ENCODE data around the gene SELENON. TPM values are rescaled to one million over a fixed set of nuclear protein-coding genes. Genes with fewer than 3 reads are reported as not detected.

Gene SELENON
- total RNA-seq, 4 donors from 2014 or later: 33.5 to 82.8 (median 39.4) TPM

DNA sequence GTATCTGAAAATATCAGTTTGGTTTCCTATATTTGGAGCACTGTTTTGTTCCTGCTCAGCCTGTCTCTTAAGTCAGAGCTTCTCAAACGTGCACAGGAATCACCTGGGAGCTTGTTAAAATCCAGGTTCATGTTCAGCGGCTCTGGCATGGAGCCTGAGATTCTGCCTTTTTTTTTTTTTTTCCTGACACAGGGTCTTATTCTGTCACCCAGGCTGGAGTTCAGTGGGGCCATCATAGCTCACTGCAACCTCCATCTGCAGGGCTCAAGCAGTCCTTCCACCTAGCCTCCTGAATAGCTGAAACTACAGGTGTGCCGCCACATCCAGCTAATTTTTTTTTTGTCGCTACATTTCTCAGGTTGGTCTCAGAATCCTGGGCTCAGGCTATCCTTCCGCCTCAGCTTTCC is 12.2 kb upstream of the SELENON start:
- no peak for TF ChIP-seq EP300 (IDR thresholded peaks at IDR 0.05)
- TF ChIP-seq POLR2AphosphoS5 (IDR thresholded peaks at IDR 0.05): no peak
- no peak for TF ChIP-seq POLR2A (IDR thresholded peaks at IDR 0.05)
- TF ChIP-seq, protein P1, sequence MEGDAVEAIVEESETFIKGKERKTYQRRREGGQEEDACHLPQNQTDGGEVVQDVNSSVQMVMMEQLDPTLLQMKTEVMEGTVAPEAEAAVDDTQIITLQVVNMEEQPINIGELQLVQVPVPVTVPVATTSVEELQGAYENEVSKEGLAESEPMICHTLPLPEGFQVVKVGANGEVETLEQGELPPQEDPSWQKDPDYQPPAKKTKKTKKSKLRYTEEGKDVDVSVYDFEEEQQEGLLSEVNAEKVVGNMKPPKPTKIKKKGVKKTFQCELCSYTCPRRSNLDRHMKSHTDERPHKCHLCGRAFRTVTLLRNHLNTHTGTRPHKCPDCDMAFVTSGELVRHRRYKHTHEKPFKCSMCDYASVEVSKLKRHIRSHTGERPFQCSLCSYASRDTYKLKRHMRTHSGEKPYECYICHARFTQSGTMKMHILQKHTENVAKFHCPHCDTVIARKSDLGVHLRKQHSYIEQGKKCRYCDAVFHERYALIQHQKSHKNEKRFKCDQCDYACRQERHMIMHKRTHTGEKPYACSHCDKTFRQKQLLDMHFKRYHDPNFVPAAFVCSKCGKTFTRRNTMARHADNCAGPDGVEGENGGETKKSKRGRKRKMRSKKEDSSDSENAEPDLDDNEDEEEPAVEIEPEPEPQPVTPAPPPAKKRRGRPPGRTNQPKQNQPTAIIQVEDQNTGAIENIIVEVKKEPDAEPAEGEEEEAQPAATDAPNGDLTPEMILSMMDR (IDR thresholded peaks at IDR 0.05): no peak
- Histone ChIP-seq H3K4me1 (peaks cover 0 to 43% (median 22%) of the 10 kb centered on the region in 3 donors), H3K27me3 (no peaks in the 10 kb centered on the region), H3K36me3 (peaks cover 0 to 19% of the 10 kb centered on the region in 2 donors), H3K4me3 (no peak overlapping the region), H3K9me3 (no peaks in the 10 kb centered on the region), H3K27ac (no peak overlapping the region)
- 87% methylated on average over 5 of the region's 5 CpGs; no CpG with 5 or more reads in 1 of the 2 donors for WGBS, 2 donors (ENCODE audit: low coverage in 1 of 2)
- ATAC-seq: no peak

DNA sequence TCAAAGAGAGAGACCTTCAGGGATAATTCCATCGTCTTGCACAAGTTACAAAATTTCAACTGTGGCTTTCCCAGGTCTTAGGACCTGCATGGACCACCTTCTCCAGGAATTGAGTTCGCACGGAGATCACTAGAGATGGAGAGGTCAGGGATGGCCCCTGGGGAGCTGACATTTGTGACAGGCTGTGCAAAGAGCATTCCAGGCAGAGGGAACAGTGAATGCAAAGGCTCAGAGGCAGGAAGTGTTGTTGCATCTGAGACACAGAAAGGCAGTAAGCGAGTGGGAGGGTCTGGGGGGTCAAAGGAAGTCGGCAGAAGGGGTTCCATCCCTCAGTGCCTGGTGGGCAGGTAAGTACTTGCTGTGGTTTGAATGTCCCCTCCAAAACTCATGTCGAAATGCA is 9.5 kb upstream of the SELENON start:
- Histone ChIP-seq H3K36me3 (no peaks in the 10 kb centered on the region), H3K4me1 (peaks cover 0 to 26% (median 14%) of the 10 kb centered on the region in 3 donors), H3K27ac (no peak overlapping the region), H3K27me3 (no peaks in the 10 kb centered on the region), H3K4me3 (no peak overlapping the region), H3K9me3 (no peaks in the 10 kb centered on the region)
- TF ChIP-seq POLR2A (IDR thresholded peaks at IDR 0.05) (no peak), POLR2AphosphoS5 (IDR thresholded peaks at IDR 0.05) (no peak), EP300 (IDR thresholded peaks at IDR 0.05) (no peak)
- TF ChIP-seq, protein P1 (IDR thresholded peaks at IDR 0.05): no peak
- no peak for ATAC-seq
- WGBS, 2 donors (ENCODE audit: low coverage in 1 of 2): 76 to 89% methylated on average over 4 to 6 of the region's 6 CpGs

DNA sequence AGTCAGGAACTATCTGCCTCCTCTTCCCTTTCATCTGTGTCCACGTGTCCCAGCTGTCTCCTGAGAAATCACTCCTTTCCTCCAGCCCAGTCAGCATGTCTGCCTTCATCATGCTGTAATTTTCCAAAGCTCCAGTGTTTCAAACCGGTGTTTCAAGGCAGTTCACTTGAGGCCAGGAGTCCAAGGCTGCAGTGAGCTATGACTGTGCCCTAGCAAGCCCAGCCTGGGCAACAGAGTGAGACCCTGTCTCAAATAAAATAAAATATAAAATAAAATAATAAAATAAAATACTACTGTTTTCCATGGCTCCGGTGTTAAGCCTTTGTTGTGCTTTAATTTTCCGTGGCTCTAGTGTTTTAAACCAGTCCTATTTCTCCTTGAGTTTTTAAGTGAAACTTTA is 7.9 kb upstream of the SELENON start:
- WGBS, 2 donors (ENCODE audit: low coverage in 1 of 2): 61 to 62% methylated on average over 3 to 4 of the region's 4 CpGs
- no peak for TF ChIP-seq POLR2A (IDR thresholded peaks at IDR 0.05)
- no peak for TF ChIP-seq POLR2AphosphoS5 (IDR thresholded peaks at IDR 0.05)
- no peak for TF ChIP-seq EP300 (IDR thresholded peaks at IDR 0.05)
- TF ChIP-seq, protein P1 (IDR thresholded peaks at IDR 0.05): no peak
- H3K27ac ChIP-seq: no peak overlapping the region
- no peak overlapping the region for H3K4me3 ChIP-seq
- peaks cover 0 to 18% (median 9%) of the 10 kb centered on the region in 3 donors for H3K4me1 ChIP-seq
- no peaks in the 10 kb centered on the region for H3K9me3 ChIP-seq
- H3K27me3 ChIP-seq: no peaks in the 10 kb centered on the region
- ATAC-seq: no peak
- no peaks in the 10 kb centered on the region for H3K36me3 ChIP-seq

DNA sequence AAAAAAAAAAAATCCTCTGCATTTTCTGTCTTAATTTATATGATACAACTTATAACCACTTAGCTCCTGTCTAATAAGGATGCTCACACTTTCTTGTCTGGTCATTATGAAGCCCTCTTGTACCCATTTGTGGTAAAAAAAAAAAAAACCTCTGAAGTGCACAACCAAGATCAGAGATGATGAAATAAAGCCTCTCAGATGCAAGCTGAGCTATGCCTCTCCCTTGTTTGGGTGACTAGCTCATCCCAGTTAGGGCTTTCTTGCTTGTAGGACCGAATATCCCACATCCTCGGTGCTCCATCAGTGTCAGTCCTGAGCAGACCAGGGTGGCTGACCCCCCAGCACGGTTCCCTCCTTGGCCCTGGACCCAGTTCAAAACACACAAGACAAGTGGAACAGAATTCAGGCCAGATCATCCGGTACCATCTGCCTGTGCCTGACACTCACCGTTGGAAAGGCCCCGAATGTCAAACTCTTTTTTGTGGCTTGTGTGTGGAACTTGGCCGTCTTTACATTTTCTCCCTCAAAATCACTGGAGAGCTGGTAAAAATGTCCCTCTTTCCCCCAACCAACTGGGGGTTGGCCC is 6.3 kb upstream of the SELENON start:
- no peak for ATAC-seq
- TF ChIP-seq EP300 (IDR thresholded peaks at IDR 0.05) (no peak), POLR2A (IDR thresholded peaks at IDR 0.05) (no peak), POLR2AphosphoS5 (IDR thresholded peaks at IDR 0.05) (no peak)
- TF ChIP-seq, protein P1 (IDR thresholded peaks at IDR 0.05): no peak
- no peaks in the 10 kb centered on the region for H3K9me3 ChIP-seq
- H3K27ac ChIP-seq: no peak overlapping the region
- WGBS, 2 donors (ENCODE audit: low coverage in 1 of 2): 40 to 63% methylated on average over 3 to 6 of the region's 7 CpGs
- no peaks in the 10 kb centered on the region for H3K27me3 ChIP-seq
- H3K4me3 ChIP-seq: no peak overlapping the region
- no peaks in the 10 kb centered on the region for H3K36me3 ChIP-seq
- H3K4me1 ChIP-seq: peaks cover 0 to 22% (median 6%) of the 10 kb centered on the region in 3 donors

DNA sequence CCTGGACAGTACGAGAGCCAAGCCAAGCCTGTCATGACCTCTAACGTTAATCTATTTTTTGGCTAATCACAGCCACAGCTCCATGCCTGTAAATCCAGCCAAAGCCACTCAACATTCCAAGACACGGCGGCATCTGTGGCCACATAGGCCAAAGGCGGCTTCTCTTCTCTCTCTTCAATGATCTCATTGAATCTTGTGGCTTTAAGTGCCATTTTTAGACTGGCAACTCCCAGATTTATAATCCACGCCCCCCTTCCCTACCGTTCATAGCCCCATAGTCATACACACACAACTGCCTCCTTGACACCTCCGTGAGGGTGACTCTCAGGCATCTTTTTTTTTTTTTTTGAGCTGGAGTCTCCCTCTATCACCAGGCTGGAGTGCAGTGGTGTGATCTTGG is 5.7 kb upstream of the SELENON start:
- TF ChIP-seq, protein P1 (IDR thresholded peaks at IDR 0.05): no peak
- peak; percentile 21 for TF ChIP-seq POLR2AphosphoS5 (IDR thresholded peaks at IDR 0.05)
- H3K36me3 ChIP-seq: no peaks in the 10 kb centered on the region
- H3K4me3 ChIP-seq: no peak overlapping the region
- 56 to 62% methylated on average over 7 to 8 of the region's 8 CpGs for WGBS, 2 donors (ENCODE audit: low coverage in 1 of 2)
- H3K27ac ChIP-seq: no peak overlapping the region
- no peak for ATAC-seq
- no peaks in the 10 kb centered on the region for H3K9me3 ChIP-seq
- no peaks in the 10 kb centered on the region for H3K27me3 ChIP-seq
- peaks cover 0 to 29% (median 8%) of the 10 kb centered on the region in 3 donors for H3K4me1 ChIP-seq
